ENCODE results near the gene RPAP3. TPM values are rescaled to one million over a fixed set of nuclear protein-coding genes. Genes with fewer than 3 reads are reported as not detected.
A peak's percentile ranks its signal among the peaks of the same experiment; 100 is the strongest.

The RPAP3 gene
- polyA plus RNA-seq, 1 donor (not counting 4 experiments of a cell fraction or from before 2014, with no cell fraction given) = 22.9 TPM

DNA sequence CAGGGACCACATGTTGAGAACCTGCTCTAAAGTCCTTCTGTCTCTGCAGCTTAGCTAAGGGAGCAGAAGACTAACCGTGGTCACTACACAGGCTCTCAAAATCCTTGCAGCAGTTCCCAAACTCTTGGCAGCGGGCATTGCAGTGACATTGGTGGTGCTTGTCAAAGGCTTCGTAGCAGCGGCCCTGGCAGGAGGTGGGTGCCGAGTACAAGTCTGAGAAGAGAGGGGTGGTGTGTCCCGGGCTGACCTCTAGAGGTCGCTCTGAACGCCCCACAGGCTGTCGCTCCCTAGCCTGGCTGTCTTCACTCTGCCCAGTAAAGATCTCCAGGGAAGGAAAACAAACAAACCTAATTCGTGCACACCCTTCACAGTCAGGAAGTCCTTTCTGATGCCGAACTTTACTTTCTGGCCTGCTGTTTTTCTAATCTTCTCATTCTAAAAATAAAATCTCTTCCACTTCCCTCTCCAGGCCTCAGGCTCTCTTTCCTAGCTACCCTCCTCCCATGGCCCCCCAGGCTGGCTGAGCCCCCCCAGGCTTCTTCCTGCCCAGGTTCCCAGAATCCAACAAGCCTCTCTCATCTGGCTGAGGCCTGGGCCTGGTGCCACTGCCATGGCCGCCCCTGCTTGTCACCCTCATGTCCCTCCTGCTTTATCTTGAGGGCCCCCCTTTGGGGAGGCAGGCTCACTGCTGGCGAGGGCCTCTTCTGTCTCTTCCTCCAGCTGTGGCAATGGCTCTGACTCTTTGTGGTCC lies 11.8 kb upstream of the RPAP3 start:
- TF ChIP-seq EZH2 (IDR thresholded peaks at IDR 0.05; ENCODE audit: low read length) = no peak
- TF ChIP-seq, protein P1, sequence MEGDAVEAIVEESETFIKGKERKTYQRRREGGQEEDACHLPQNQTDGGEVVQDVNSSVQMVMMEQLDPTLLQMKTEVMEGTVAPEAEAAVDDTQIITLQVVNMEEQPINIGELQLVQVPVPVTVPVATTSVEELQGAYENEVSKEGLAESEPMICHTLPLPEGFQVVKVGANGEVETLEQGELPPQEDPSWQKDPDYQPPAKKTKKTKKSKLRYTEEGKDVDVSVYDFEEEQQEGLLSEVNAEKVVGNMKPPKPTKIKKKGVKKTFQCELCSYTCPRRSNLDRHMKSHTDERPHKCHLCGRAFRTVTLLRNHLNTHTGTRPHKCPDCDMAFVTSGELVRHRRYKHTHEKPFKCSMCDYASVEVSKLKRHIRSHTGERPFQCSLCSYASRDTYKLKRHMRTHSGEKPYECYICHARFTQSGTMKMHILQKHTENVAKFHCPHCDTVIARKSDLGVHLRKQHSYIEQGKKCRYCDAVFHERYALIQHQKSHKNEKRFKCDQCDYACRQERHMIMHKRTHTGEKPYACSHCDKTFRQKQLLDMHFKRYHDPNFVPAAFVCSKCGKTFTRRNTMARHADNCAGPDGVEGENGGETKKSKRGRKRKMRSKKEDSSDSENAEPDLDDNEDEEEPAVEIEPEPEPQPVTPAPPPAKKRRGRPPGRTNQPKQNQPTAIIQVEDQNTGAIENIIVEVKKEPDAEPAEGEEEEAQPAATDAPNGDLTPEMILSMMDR (optimal IDR thresholded peaks at IDR 0.05 in 1 of 3, IDR thresholded peaks at IDR 0.05 in 1 of 3, conservative IDR thresholded peaks at IDR 0.05 in 1 of 3; ENCODE audit: extremely low read depth in 1 of 3, insufficient read depth in 2 of 3, low read length in 3 of 3) = peak; percentile 80 to 90 (median 86)
- Histone ChIP-seq H3K4me3 (ENCODE audit: control insufficient read depth in 2 of 3, extremely low read depth in 1 of 3, insufficient read depth in 2 of 3, low read depth in 1 of 3, low read length in 3 of 3) (no peak overlapping the region), H3K4me1 (ENCODE audit: control insufficient read depth, extremely low read depth, insufficient read depth, low read length) (peaks cover 16% of the 10 kb centered on the region), H4K20me1 (ENCODE audit: control insufficient read depth, extremely low read depth, insufficient read depth, low read length) (no peaks in the 10 kb centered on the region), H3K27me3 (ENCODE audit: control insufficient read depth, extremely low read depth, insufficient read depth, low read length) (no peaks in the 10 kb centered on the region), H3K36me3 (ENCODE audit: control insufficient read depth in 2 of 2, extremely low read depth in 1 of 2, insufficient read depth in 2 of 2, low read length in 2 of 2) (no peaks in the 10 kb centered on the region), H2AFZ (ENCODE audit: control insufficient read depth, low read length) (no peak overlapping the region), H3K9me1 (ENCODE audit: control insufficient read depth, extremely low read depth, insufficient read depth, low read length) (no peaks in the 10 kb centered on the region), H3K79me2 (ENCODE audit: control insufficient read depth, insufficient read depth, low read length) (no peaks in the 10 kb centered on the region), H3K9ac (ENCODE audit: control insufficient read depth, extremely low read depth, insufficient read depth, low read length) (no peak overlapping the region), H3K4me2 (ENCODE audit: control insufficient read depth, extremely low read depth, insufficient read depth, low read depth, low read length) (no peak overlapping the region), H3K27ac (ENCODE audit: control insufficient read depth, insufficient read depth, low read length) (no peak overlapping the region), H3K9me3 (ENCODE audit: control insufficient read depth, low read depth, low read length) (no peaks in the 10 kb centered on the region)
- FAIRE-seq (no peak), DNase-seq (ENCODE audit: low read depth, low spot score) (no peak)
- dilution Hi-C loops (cut with MboI; ENCODE audit: extremely low pct_ligation_motif_present, low sequenced_read_pairs) = no loop called here

DNA sequence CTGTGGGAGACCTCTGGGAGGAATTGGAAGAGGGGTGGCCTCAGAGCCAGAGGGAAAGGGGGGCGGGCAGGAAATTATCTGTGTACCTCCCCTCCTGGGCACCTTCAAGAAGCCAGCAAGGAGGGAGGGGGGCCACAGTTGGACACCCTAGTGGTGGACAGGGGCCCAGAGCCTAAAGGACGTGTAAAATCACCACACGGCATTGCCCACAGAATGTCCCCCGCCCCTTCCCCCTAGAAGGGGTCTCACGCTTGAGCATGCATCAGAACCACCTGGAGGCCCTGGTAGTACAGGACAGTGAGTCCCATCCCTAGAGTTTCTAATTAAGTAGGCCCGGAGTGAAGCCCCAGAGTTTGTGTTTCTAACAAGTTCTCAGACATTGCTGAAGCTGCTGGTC lies 11.2 kb upstream of the RPAP3 start:
- H3K9me1 ChIP-seq (ENCODE audit: control insufficient read depth, extremely low read depth, insufficient read depth, low read length) = no peaks in the 10 kb centered on the region
- H3K4me3 ChIP-seq (ENCODE audit: control insufficient read depth in 2 of 3, extremely low read depth in 1 of 3, insufficient read depth in 2 of 3, low read depth in 1 of 3, low read length in 3 of 3) = no peak overlapping the region
- DNase-seq (ENCODE audit: low read depth, low spot score) (no peak), FAIRE-seq (no peak)
- no peaks in the 10 kb centered on the region for H4K20me1 ChIP-seq (ENCODE audit: control insufficient read depth, extremely low read depth, insufficient read depth, low read length)
- no peaks in the 10 kb centered on the region for H3K36me3 ChIP-seq (ENCODE audit: control insufficient read depth in 2 of 2, extremely low read depth in 1 of 2, insufficient read depth in 2 of 2, low read length in 2 of 2)
- H3K4me1 ChIP-seq (ENCODE audit: control insufficient read depth, extremely low read depth, insufficient read depth, low read length) = peaks cover 16% of the 10 kb centered on the region
- H3K27ac ChIP-seq (ENCODE audit: control insufficient read depth, insufficient read depth, low read length) = no peak overlapping the region
- no peaks in the 10 kb centered on the region for H3K27me3 ChIP-seq (ENCODE audit: control insufficient read depth, extremely low read depth, insufficient read depth, low read length)
- no peaks in the 10 kb centered on the region for H3K9me3 ChIP-seq (ENCODE audit: control insufficient read depth, low read depth, low read length)
- dilution Hi-C loops (cut with MboI; ENCODE audit: extremely low pct_ligation_motif_present, low sequenced_read_pairs) = no loop called here
- H3K79me2 ChIP-seq (ENCODE audit: control insufficient read depth, insufficient read depth, low read length) = no peaks in the 10 kb centered on the region
- H2AFZ ChIP-seq (ENCODE audit: control insufficient read depth, low read length) = no peak overlapping the region
- no peak overlapping the region for H3K9ac ChIP-seq (ENCODE audit: control insufficient read depth, extremely low read depth, insufficient read depth, low read length)
- H3K4me2 ChIP-seq (ENCODE audit: control insufficient read depth, extremely low read depth, insufficient read depth, low read depth, low read length) = no peak overlapping the region
- TF ChIP-seq, protein P1 (optimal IDR thresholded peaks at IDR 0.05 in 1 of 3, IDR thresholded peaks at IDR 0.05 in 1 of 3, conservative IDR thresholded peaks at IDR 0.05 in 1 of 3; ENCODE audit: extremely low read depth in 1 of 3, insufficient read depth in 2 of 3, low read length in 3 of 3) = no peak
- TF ChIP-seq EZH2 (IDR thresholded peaks at IDR 0.05; ENCODE audit: low read length) = no peak

Data from keratinocyte (primary cell).